ENCODE data around the gene C19orf67. TPM values are rescaled to one million over a fixed set of nuclear protein-coding genes. Genes with fewer than 3 reads are reported as not detected.

The C19orf67 gene
- total RNA-seq, 2 experiments from 2014 or later, result not detected

GRCh38 chr19:14056069-14056666, 29.4 kb downstream of the C19orf67 start:
- Mint-ChIP-seq H3K4me3 (no peak overlapping the region), H3K9me3 (no peaks in the 10 kb centered on the region), H3K4me1 (ENCODE audit: low read depth) (peaks cover 16% of the 10 kb centered on the region), H3K27ac (no peak overlapping the region), H3K36me3 (ENCODE audit: low read depth) (peaks cover 15% of the 10 kb centered on the region), H3K27me3 (peaks cover 31% of the 10 kb centered on the region)
- POLR2A ChIA-PET, result interaction anchor here (0.7 kb wide), 1 partner anchor 339 kb away, joined by 3 read pairs; no protein-coding TSS in a partner anchor
- intact Hi-C loops (cut with micrococcal nuclease), result no loop called here
- TF ChIP-seq CTCF (IDR thresholded peaks at IDR 0.05), result no peak
- no peak for ATAC-seq
- DNase-seq, result no peak
- CTCF ChIA-PET, result interaction anchor here (1.1 to 7.0 kb wide), 6 partner anchors 7 to 176 kb away, joined by 3 to 86 read pairs (median 14); partner anchors contain the start of gene MISP3

- no peak for TF ChIP-seq CTCF (IDR thresholded peaks at IDR 0.05)
- Mint-ChIP-seq H3K4me3 (no peak overlapping the region), H3K36me3 (ENCODE audit: low read depth) (peaks cover 18% of the 10 kb centered on the region), H3K27ac (no peak overlapping the region), H3K27me3 (peaks cover 27% of the 10 kb centered on the region), H3K9me3 (no peaks in the 10 kb centered on the region), H3K4me1 (ENCODE audit: low read depth) (peaks cover 16% of the 10 kb centered on the region)
- ATAC-seq, result no peak
- ChIA-PET POLR2A (interaction anchor here (1.1 kb wide), 1 partner anchor 176 kb away, joined by 4 read pairs; no protein-coding TSS in a partner anchor), CTCF (interaction anchor here (1.2 to 7.0 kb wide), 2 partner anchors 16 to 20 kb away, joined by 3 to 86 read pairs; partner anchors contain the start of gene MISP3)
- intact Hi-C loops (cut with micrococcal nuclease), result no loop called here
- no peak for DNase-seq
Measured at GRCh38 chr19:14055396-14055795, 30.2 kb downstream of the C19orf67 start.

GRCh38 chr19:14054721-14055120, 30.9 kb downstream of the C19orf67 start:
- CTCF ChIA-PET, result interaction anchor here (0.9 kb wide), 1 partner anchor 179 kb away, joined by 3 read pairs; no protein-coding TSS in a partner anchor
- Mint-ChIP-seq H3K27me3 (peaks cover 22% of the 10 kb centered on the region), H3K9me3 (no peaks in the 10 kb centered on the region), H3K36me3 (ENCODE audit: low read depth) (peaks cover 24% of the 10 kb centered on the region), H3K27ac (no peak overlapping the region), H3K4me3 (no peak overlapping the region), H3K4me1 (ENCODE audit: low read depth) (peaks cover 16% of the 10 kb centered on the region)
- ATAC-seq (no peak), DNase-seq (no peak)
- TF ChIP-seq CTCF (IDR thresholded peaks at IDR 0.05), result no peak
- intact Hi-C loops (cut with micrococcal nuclease), result no loop called here
- POLR2A ChIA-PET, result interaction anchor here (0.8 to 1.1 kb wide), 2 partner anchors 100 to 175 kb away, joined by 3 to 4 read pairs; no protein-coding TSS in a partner anchor

- ChIA-PET CTCF (interaction anchor here (0.9 kb wide), 1 partner anchor 179 kb away, joined by 3 read pairs; no protein-coding TSS in a partner anchor), POLR2A (interaction anchor here (0.8 to 1.1 kb wide), 2 partner anchors 99 to 175 kb away, joined by 3 to 4 read pairs; no protein-coding TSS in a partner anchor)
- H3K27me3 Mint-ChIP-seq, result peaks cover 18% of the 10 kb centered on the region
- ATAC-seq (no peak), DNase-seq (no peak)
- intact Hi-C loops (cut with micrococcal nuclease), result no loop called here
- peaks cover 27% of the 10 kb centered on the region for H3K36me3 Mint-ChIP-seq (ENCODE audit: low read depth)
- TF ChIP-seq CTCF (IDR thresholded peaks at IDR 0.05), result no peak
- no peak overlapping the region for H3K27ac Mint-ChIP-seq
- H3K4me1 Mint-ChIP-seq (ENCODE audit: low read depth), result peaks cover 16% of the 10 kb centered on the region
- H3K4me3 Mint-ChIP-seq, result no peak overlapping the region
- no peaks in the 10 kb centered on the region for H3K9me3 Mint-ChIP-seq
Measured at GRCh38 chr19:14054099-14054498, 31.5 kb downstream of the C19orf67 start.

GRCh38 chr19:14053500-14053899, 32.1 kb downstream of the C19orf67 start:
- H3K27me3 Mint-ChIP-seq, result peaks cover 13% of the 10 kb centered on the region
- ATAC-seq, result no peak
- POLR2A ChIA-PET, result interaction anchor here (1.3 kb wide), 1 partner anchor 18 kb away, joined by 7 read pairs; the partner anchor contains the start of gene MISP3

More at GRCh38 chr19:14053500-14053899, 32.1 kb downstream of the C19orf67 start:
- peaks cover 13% of the 10 kb centered on the region for H3K4me1 Mint-ChIP-seq (ENCODE audit: low read depth)
- no peak for DNase-seq
- no peak for TF ChIP-seq CTCF (IDR thresholded peaks at IDR 0.05)
- no peaks in the 10 kb centered on the region for H3K9me3 Mint-ChIP-seq
- intact Hi-C loops (cut with micrococcal nuclease), result no loop called here
- H3K27ac Mint-ChIP-seq, result no peak overlapping the region
- CTCF ChIA-PET, result interaction anchor here (0.7 to 0.9 kb wide), 2 partner anchors 22 to 178 kb away, joined by 3 read pairs; partner anchors contain the start of gene IL27RA
- H3K36me3 Mint-ChIP-seq (ENCODE audit: low read depth), result peaks cover 33% of the 10 kb centered on the region
- H3K4me3 Mint-ChIP-seq, result no peak overlapping the region
